GM19467 (cell line): ENCODE measurements around the gene LMLN.
"Not testable (repeated sequence)": the region's sequence is repeated elsewhere in the genome, so short reads cannot be mapped to it uniquely, and the experiment has no call there.

Source experiments
- ATAC-seq: cut with Tn5 transposase; IDR thresholded peaks from one replicate; pipeline ENCODE4 v1.9.1; 2021; ENCODE audit warnings: mild to moderate bottlenecking, moderate library complexity; ENCODE audit not compliant: unreplicated experiment

The LMLN gene

DNA sequence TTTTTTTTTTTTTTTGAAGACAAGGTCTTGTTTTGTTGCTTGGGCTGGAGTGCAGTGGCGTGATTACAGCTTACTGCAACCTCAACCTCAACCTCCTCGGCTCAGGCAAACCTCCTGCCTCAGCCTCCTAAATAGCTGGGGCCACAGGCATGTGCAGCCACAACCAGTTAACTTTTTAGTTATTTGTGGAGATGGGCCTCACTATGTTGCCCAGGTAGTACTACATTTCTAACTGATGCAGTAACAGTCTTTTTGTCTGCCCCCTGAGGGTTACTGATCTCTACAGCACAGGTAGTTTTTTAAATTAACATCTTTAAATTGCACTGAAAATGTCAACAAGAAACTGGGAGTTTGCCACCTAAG is 3.4 kb upstream of the LMLN start:
- ATAC-seq = no peak

DNA sequence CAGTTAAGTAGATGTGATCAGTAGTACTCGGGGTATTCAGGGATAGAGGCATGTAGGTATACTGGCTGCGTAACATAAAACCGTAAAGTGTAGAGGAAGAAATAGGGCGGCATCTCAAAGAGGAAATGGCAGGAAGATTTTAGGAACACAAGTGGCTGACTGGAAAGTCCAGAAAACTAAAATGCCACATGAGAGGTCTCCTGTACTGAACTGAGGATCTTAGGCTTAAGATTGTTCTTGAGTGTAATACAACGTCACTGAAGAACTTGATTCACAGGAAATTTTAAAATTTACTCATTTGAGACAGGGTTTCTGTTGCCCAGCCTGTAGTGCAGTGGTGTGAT is 2.3 kb upstream of the LMLN start:
- ATAC-seq = no peak

DNA sequence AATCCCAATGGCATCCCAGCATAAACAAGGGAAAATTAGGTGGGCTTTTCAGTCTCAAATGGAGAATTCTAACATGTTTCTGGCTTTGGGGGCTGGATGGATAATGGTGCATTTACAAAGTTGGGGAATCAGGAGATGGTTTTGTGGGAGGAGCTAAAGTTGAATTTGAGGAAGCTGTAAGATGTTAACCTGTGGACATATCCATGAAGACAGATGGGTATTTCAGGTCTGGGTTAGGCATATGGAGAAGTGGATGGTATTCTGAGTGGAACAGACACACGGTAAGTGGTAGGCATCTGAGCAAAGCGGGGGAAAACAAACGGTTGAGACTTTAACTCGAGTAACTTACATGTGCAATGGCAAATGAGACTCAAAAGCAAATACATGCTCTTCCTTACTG is 1.7 kb upstream of the LMLN start:
- ATAC-seq = no peak

DNA sequence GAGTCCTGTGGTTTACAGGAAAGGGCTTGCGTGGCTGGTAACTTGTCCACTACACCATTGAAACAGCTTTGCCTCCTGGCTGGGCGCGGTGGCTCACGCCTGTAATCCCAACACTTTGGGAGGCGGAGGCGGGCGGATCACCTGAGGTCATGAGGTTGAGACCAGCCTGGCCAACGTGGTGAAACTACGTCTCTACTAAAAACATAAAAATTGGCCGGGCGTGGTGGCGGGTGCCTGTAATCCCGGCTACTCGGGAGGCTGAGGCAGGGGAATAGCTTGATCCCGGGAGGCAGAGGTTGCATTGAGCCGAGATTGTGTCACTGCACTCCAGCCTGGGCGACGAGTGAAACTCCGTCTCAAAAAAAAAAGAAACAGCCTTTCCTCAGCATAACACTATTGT is 1.2 kb upstream of the LMLN start:
- ATAC-seq = not testable (repeated sequence)

GRCh38 chr3:197959500-197959890 is 522 bp upstream of the LMLN start:
- ATAC-seq = no peak

DNA sequence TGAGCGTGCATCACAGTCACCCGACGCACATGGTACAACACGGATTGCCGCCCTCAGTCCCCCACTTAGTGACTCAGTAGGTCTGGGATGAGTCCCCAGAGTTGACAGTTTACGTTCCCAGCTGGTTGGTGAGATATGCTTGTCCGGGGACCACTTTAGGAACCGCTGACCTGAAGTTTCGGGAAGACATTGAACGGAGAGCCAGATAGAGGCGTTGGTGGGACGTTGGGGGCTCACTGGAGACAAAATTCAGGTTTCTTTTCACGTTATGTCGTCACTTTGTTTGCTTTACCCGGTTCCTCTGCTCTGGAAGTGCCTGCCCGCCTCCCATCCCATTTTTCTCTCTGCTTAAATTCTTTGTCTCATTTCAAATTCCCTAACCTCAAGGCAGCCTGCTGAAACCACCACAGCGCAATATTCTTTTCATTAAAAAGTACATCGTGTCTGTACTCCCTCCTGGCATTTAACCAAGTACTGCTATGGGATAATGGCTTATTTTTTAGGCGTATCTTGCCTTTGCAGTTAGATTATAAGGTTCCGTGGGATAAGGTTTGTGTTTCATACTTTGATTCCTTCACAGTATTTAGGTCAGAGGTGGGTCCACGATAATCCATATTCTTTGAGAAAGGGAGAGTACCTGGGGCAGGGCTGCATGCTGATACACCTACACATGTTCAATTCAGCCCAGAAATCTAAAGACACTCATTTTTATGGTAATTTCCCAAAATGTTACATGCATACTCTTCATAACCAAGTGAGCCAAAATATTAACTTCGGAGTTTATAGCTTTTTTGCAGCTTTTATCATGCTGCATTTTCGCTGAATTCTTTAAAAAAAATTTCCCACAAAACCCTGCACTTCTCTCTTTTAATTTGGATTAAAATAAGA is 921 bp downstream of the LMLN start:
- no peak for ATAC-seq

DNA sequence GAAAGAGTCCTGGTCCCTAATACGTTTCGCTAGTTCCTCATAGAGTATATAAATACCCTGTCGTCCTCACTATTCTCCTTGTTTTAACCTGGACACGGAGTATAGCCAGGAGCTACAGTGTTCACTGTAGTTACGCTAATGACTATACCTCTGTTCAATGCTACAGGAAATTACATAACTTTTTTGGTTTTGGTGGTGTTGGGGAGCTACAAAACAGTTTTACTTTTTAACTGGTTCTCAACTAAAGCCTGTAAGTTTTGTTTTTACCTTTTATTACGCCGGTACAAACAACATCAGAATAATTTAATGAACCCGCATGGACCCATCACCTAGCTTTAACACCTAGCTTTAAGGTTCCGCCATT is 1.5 kb downstream of the LMLN start:
- no peak for ATAC-seq

- no peak for ATAC-seq
These were observed 3.1 kb downstream of the LMLN start for GRCh38 chr3:197963019-197963637.

- not testable (repeated sequence) for ATAC-seq
These were observed 7.4 kb downstream of the LMLN start for GRCh38 chr3:197967337-197967989.

GRCh38 chr3:197970588-197970987 is 10.6 kb downstream of the LMLN start:
- no peak for ATAC-seq

- no peak for ATAC-seq
These were observed 14.0 kb downstream of the LMLN start for GRCh38 chr3:197974016-197974415.

DNA sequence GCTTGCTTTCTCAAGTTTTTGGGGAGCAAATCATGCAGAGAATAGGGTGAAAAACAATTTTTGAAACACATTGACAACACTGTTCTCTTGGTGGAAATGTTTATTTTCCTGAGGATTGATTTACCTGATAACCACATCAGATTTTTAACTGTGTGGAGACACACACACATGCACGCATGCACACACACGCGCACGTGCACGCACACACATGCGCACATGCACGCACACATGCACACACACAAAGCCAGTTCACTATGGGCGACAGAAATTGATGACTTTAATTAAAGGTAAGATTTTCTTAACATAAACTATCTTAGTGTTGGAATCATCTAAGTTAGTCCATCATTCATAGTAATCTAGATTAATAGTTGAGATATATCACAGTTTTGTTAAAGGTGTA is 15.3 kb downstream of the LMLN start:
- no peak for ATAC-seq

- ATAC-seq = no peak
These were observed 23.1 kb downstream of the LMLN start for GRCh38 chr3:197983076-197983475.

- ATAC-seq = no peak
These were observed 29.6 kb downstream of the LMLN start for GRCh38 chr3:197989651-197990050.

DNA sequence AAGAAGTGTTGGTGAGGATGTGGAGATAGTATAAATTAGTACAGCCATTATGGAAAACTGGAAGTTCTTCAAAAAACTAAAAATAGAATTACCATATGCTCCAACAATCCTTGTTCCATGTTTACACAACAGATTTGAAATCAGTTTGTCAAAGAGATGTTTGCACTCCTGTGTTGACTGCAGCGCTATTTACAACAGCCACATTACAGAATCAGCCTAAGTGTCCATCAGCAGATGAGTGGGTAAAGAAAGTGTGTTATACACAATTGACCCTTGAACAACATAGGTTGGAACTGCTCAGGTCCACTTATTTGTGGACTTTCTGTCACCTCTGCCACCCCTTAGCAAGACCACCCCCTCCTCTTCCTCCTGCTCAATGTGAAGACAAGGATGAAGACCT is 34.7 kb downstream of the LMLN start:
- no peak for ATAC-seq

DNA sequence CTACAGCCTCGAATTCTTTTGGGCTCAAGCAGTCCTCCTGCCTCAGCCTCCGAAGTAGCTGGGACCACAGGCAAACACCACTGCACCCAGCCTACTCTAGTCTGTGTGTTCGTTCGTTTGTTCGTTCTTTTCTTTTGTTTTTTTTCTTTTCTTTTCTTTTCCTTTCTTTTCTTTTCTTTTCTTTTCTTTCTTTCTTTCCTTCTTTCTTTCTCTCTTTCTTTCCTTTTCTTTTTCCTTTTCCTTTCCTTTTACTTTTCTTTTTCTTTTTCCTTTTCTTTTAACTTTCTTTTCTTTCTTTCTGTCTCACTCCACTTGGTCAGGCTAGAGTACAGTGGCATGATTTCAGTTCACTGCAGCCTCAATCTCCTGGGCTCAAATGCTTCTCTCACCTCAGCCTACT is 36.8 kb downstream of the LMLN start:
- no peak for ATAC-seq

DNA sequence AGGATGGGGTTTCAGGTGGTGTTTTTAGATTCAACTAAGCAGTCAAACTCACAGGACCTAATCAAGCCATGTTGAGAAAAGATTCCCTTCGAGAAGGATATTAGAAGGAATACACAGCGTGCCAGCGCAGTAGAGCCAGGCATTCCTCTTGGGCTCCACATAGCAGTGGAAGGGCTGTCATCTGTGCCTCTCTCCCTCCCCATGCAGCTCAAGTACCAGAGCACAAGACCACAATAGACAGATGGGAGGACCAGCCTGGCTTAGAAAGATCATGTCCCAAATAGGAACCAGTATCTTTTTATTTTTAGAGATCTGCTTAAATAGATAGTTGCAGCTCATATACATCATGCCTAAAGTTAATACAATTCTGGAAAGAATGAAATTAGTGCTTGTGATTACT is 37.9 kb downstream of the LMLN start:
- no peak for ATAC-seq

- no peak for ATAC-seq
These were observed 57.1 kb downstream of the LMLN start for GRCh38 chr3:198017090-198017489.

GRCh38 chr3:198018416-198018815 is 58.4 kb downstream of the LMLN start:
- ATAC-seq = no peak

DNA sequence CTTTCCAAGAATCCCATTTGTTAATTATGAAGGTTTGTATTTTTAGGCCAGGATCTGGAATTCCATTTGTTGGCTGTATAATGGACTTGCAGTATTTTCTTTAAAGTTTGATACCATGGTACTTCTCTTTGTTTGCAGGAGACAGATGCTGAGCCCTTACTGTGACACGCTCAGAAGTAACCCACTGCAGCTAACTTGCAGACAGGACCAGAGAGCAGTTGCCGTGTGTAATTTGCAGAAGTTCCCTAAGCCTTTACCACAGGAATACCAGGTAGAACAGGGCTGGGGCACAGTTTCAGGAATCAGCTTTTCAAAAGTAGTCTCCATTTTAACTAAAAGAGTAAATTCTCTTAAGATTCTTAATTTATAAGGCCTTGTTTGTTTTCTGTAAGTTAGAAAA is 59.1 kb downstream of the LMLN start:
- ATAC-seq = no peak

- ATAC-seq = no peak
These were observed 61.3 kb downstream of the LMLN start for GRCh38 chr3:198021320-198021719.

GRCh38 chr3:198022604-198023003 is 62.6 kb downstream of the LMLN start:
- no peak for ATAC-seq
